ENCODE results near the gene OR5D13.

The OR5D13 gene

GRCh38 chr11:55806248-55806647 lies 33.0 kb downstream of the OR5D13 start:
- no peak overlapping the region for H3K4me3 ChIP-seq (ENCODE audit: low read depth, low read length)
- TF ChIP-seq, protein P1, sequence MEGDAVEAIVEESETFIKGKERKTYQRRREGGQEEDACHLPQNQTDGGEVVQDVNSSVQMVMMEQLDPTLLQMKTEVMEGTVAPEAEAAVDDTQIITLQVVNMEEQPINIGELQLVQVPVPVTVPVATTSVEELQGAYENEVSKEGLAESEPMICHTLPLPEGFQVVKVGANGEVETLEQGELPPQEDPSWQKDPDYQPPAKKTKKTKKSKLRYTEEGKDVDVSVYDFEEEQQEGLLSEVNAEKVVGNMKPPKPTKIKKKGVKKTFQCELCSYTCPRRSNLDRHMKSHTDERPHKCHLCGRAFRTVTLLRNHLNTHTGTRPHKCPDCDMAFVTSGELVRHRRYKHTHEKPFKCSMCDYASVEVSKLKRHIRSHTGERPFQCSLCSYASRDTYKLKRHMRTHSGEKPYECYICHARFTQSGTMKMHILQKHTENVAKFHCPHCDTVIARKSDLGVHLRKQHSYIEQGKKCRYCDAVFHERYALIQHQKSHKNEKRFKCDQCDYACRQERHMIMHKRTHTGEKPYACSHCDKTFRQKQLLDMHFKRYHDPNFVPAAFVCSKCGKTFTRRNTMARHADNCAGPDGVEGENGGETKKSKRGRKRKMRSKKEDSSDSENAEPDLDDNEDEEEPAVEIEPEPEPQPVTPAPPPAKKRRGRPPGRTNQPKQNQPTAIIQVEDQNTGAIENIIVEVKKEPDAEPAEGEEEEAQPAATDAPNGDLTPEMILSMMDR (IDR thresholded peaks at IDR 0.05; ENCODE audit: low read depth, low read length) = no peak
- in situ Hi-C loops (cut with HindIII; ENCODE audit: low sequenced_read_pairs) = no loop called here
- no peak for DNase-seq (ENCODE audit: low read depth, low spot score)

GRCh38 chr11:55811067-55811466 lies 37.8 kb downstream of the OR5D13 start, which contains the start of gene OR5L1:
TSS of gene OR5L1 (plus strand) at chr11:55811367. CDS start at chr11:55811467, 100 bp downstream.
- TF ChIP-seq, protein P1 (IDR thresholded peaks at IDR 0.05; ENCODE audit: low read depth, low read length) = no peak
- in situ Hi-C loops (cut with HindIII; ENCODE audit: low sequenced_read_pairs) = no loop called here

GRCh38 chr11:55819330-55819729 lies 46.1 kb downstream of the OR5D13 start, which contains the start of gene OR5D18:
TSS of gene OR5D18 (plus strand) at chr11:55819630. CDS start at chr11:55819630, 0 bp downstream.
- no peak within 1 kb of the TSS for H3K4me3 ChIP-seq (ENCODE audit: low read depth, low read length)
- no peak for DNase-seq (ENCODE audit: low read depth, low spot score)
- TF ChIP-seq, protein P1 (IDR thresholded peaks at IDR 0.05; ENCODE audit: low read depth, low read length) = no peak
- in situ Hi-C loops (cut with HindIII; ENCODE audit: low sequenced_read_pairs) = no loop called here

More at GRCh38 chr11:55811067-55811466, 37.8 kb downstream of the OR5D13 start, which contains the start of gene OR5L1:
- no peak for DNase-seq (ENCODE audit: low read depth, low spot score)
- H3K4me3 ChIP-seq (ENCODE audit: low read depth, low read length) = no peak within 1 kb of the TSS
